ENCODE data around the gene PRDM16.

Gene PRDM16

GRCh38 chr1:3244025-3244926 lies 175.3 kb downstream of the PRDM16 start:
- ATAC-seq, result no peak
- TF ChIP-seq ARNTL (CRISPR knock-in tag; IDR thresholded peaks at IDR 0.05; ENCODE audit: borderline replicate concordance, low read depth) (no peak), ZNF565 (CRISPR knock-in tag; conservative IDR thresholded peaks at IDR 0.05; ENCODE audit: low read depth) (no peak)

- TF ChIP-seq ZC3H10 (CRISPR knock-in tag; IDR thresholded peaks at IDR 0.05) (no peak), ZFP3 (CRISPR knock-in tag; IDR thresholded peaks at IDR 0.05) (no peak), ISL1 (CRISPR knock-in tag; IDR thresholded peaks at IDR 0.05) (no peak), POU6F1 (CRISPR knock-in tag; IDR thresholded peaks at IDR 0.05; ENCODE audit: borderline replicate concordance, low read depth) (no peak), ESRRG (CRISPR knock-in tag; IDR thresholded peaks at IDR 0.05) (no peak), PPARA (CRISPR knock-in tag; IDR thresholded peaks at IDR 0.05; ENCODE audit: borderline replicate concordance) (no peak), CREB5 (CRISPR knock-in tag; IDR thresholded peaks at IDR 0.05; ENCODE audit: low read depth) (no peak), GLIS3 (CRISPR knock-in tag; IDR thresholded peaks at IDR 0.05) (no peak), ZNF8 (CRISPR knock-in tag; IDR thresholded peaks at IDR 0.05) (no peak), CSRNP3 (CRISPR knock-in tag; IDR thresholded peaks at IDR 0.05) (no peak), BACH2 (CRISPR knock-in tag; IDR thresholded peaks at IDR 0.05; ENCODE audit: borderline replicate concordance) (no peak)
- no peak for ATAC-seq
These were observed 175.9 kb downstream of the PRDM16 start for GRCh38 chr1:3244927-3245315.

GRCh38 chr1:3245344-3245743 lies 176.3 kb downstream of the PRDM16 start:
- TF ChIP-seq BACH2 (CRISPR knock-in tag; IDR thresholded peaks at IDR 0.05; ENCODE audit: borderline replicate concordance) (no peak), ZC3H10 (CRISPR knock-in tag; IDR thresholded peaks at IDR 0.05) (no peak), ISL1 (CRISPR knock-in tag; IDR thresholded peaks at IDR 0.05) (no peak), ESRRG (CRISPR knock-in tag; IDR thresholded peaks at IDR 0.05) (no peak), CSDC2 (CRISPR knock-in tag; IDR thresholded peaks at IDR 0.05) (no peak), PATZ1 (CRISPR knock-in tag; IDR thresholded peaks at IDR 0.05; ENCODE audit: borderline replicate concordance) (no peak), TSHZ2 (CRISPR knock-in tag; IDR thresholded peaks at IDR 0.05) (no peak), ZNF70 (CRISPR knock-in tag; IDR thresholded peaks at IDR 0.05) (no peak), POU6F1 (CRISPR knock-in tag; IDR thresholded peaks at IDR 0.05; ENCODE audit: borderline replicate concordance, low read depth) (no peak), CREB5 (CRISPR knock-in tag; IDR thresholded peaks at IDR 0.05; ENCODE audit: low read depth) (no peak), ZFP3 (CRISPR knock-in tag; IDR thresholded peaks at IDR 0.05) (no peak), TCF4 (CRISPR knock-in tag; IDR thresholded peaks at IDR 0.05; ENCODE audit: borderline replicate concordance) (no peak), TOX (CRISPR knock-in tag; IDR thresholded peaks at IDR 0.05; ENCODE audit: borderline replicate concordance) (no peak), ZNF8 (CRISPR knock-in tag; IDR thresholded peaks at IDR 0.05) (no peak), PPARA (CRISPR knock-in tag; IDR thresholded peaks at IDR 0.05; ENCODE audit: borderline replicate concordance) (no peak), ZNF565 (CRISPR knock-in tag; conservative IDR thresholded peaks at IDR 0.05; ENCODE audit: low read depth) (no peak)
- ATAC-seq, result no peak
